Fibroblast of the conjunctiva (primary cell): ENCODE data around the gene NTRK2.

ENCODE experiments used
- DNase-seq: peaks from one replicate; pipeline ENCODE4 v3.0.0-alpha.2; 2010; ENCODE audit warnings: low read depth

Gene NTRK2

DNA sequence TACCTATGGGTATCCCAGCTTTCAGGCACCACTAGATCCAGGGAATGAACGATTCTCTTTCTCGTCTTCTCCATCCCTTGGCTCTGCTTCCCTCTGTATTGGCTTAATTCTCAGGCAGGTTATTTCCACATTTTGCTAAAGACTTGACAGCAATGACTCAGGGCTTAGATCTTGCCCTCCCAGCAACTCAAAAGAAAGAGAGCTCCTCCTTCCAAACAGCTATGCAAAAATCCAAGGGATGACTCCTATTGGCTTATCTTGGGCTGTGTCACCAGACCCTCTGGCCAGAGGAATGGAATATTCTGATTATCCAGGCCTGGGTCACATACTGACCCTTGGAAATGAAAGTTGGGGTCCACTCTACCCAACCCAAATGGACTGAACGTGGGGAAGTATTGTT, 270.2 kb downstream of the NTRK2 start:
- DNase-seq: no peak

DNA sequence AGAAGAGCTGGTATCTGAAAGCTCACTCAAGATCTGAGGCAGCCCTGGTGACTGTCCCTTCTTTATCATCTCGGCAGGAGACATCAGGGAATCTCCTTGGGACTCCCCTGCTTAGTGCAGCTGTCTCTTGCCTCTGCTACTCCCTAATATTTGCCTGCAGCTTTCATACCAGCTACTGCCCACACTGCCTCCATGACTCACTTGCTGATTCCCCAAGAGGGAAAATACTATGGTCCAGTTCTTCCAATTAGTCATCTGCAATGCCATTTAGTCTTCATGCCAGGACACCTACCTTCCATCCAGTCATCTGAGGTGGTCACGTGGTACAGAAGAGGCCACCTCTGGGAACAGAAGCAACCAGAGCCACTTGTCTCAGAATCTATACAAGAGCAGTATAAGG, 270.8 kb downstream of the NTRK2 start:
- DNase-seq: no peak

DNA sequence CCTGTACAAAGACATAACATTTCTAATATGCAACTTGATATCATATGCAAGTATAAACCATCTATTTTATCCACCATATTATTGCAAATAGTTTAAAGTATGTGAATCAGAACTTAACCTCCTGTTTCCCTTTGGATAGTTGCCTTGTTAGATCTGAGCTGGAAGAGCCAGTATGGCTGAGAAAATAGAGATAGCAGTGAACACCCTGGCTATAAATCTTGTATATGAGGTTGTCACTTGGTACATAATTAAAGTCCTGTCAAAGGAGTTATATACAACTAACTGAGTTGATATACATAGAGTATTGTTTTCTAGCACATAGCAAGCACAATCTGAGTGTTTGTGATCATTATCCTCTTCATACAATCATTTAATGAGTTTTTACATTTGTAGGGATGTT, 272.3 kb downstream of the NTRK2 start:
- no peak for DNase-seq

GRCh38 chr9:84943482-84944050, 274.0 kb downstream of the NTRK2 start:
- no peak for DNase-seq

DNA sequence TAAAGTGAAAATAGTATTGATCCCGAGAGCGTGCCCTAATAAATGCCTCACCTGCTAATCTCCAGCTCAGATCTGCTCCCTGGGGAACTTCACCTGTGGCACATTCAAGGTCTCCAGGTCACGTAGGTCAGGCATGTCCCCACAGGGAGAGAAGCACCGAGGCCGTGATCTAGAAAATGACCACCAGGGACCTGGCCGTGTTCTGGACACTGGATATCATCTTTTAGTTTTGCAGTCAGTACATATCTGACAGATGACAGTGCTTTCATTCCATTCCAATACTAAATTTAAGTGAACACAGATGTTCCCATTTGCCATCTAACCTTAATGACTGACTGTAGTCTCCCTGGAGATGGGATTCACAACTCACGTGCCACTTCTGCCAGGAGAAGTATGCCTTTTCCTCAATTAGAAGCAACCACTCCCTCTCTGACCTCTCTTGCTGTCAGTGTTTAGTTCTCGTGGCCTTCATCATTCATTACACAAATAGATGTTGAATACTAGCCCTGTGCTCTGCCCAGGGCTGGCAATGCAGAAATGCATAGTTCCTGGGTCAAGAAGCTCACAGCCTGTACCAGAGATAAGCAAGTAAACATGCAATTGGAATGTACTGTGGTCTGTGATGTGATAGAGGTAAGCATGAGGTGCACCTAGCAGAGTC, 276.5 kb downstream of the NTRK2 start:
- no peak for DNase-seq

GRCh38 chr9:84947412-84947972, 278.0 kb downstream of the NTRK2 start:
- no peak for DNase-seq

DNA sequence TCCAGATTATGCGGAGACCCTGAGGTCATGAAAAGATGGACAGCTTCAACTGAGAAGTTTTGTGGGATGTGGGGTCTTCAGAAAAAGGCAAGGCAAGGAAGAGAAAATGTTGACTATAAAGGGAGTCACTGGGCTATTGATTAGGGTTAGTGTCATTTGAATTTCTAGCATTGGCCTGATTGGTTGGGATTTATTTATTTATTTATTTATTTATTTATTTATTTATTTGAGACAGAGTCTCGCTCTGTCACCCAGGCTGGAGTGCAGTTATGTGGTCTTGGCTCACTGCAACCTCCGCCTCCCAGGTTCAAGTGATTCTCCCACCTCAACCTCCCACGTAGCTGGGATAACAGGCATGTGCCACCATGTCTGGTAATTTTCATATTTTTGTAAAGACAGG, 279.7 kb downstream of the NTRK2 start:
- DNase-seq: no peak

- DNase-seq: no peak
Observed at GRCh38 chr9:84949971-84950370, 280.4 kb downstream of the NTRK2 start.

GRCh38 chr9:84950879-84951811, 281.6 kb downstream of the NTRK2 start:
- no peak for DNase-seq

GRCh38 chr9:84953252-84953773, 283.8 kb downstream of the NTRK2 start:
- no peak for DNase-seq

DNA sequence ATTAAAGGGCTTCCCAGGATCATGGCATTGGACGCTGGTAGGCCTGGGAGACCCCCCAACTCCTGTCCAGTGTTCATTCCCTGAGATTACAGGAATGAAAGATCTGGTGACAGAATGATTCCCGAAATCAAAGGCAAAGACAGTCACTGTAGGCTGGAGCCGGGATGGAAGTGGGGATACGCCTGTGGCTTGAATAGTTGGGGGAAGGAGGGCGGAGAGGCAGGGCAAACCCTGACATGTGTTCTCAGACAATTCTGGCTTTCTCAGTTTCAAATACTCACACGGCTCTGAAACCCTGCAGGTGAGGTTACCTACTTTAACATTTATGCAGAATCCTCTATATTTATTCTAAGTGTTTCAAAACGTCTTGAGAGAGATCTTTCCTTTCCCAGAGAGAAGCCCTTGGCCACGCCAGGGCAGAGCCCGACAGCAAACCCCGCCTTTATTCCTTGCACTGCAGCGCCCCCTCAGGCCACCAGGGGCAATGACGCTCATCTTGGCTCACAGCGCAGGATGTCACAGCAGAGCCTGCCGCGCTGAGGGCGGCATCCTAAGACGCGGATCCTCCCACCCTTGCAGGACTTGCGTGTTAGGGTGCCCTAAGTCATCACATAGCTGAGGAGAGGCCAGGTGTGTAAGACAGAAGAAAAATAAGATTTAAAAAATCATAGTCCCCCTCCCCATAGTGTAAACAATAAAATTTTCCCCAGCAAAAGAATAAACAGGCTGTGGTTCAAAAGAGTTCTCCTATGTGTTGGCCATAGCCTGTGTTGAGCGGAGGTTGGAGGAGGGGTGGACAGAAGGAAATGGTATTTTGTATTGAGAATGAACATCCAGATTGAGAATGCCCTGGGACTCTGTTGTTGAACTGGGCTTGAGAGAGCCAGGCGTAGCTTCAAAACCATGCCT, 284.5 kb downstream of the NTRK2 start:
- DNase-seq: peak; percentile 46

DNA sequence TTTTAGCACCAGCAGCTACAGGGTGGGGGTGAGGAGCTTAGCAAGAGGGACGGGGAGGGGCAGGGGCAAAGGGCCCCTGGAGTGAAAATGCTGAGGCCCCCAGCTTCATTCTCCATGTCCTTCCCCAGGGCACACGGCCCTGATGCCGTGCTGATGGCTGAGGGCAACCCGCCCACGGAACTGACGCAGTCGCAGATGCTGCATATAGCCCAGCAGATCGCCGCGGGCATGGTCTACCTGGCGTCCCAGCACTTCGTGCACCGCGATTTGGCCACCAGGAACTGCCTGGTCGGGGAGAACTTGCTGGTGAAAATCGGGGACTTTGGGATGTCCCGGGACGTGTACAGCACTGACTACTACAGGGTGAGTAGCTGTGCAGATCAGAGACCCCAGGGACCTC, 285.6 kb downstream of the NTRK2 start:
- no peak for DNase-seq

GRCh38 chr9:84955971-84956370, 286.4 kb downstream of the NTRK2 start:
- no peak for DNase-seq

- no peak for DNase-seq
Observed at GRCh38 chr9:84959339-84959738, 289.8 kb downstream of the NTRK2 start.

GRCh38 chr9:84966876-84967830, 297.6 kb downstream of the NTRK2 start:
- no peak for DNase-seq

- no peak for DNase-seq
Observed at GRCh38 chr9:84969084-84969483, 299.6 kb downstream of the NTRK2 start.

DNA sequence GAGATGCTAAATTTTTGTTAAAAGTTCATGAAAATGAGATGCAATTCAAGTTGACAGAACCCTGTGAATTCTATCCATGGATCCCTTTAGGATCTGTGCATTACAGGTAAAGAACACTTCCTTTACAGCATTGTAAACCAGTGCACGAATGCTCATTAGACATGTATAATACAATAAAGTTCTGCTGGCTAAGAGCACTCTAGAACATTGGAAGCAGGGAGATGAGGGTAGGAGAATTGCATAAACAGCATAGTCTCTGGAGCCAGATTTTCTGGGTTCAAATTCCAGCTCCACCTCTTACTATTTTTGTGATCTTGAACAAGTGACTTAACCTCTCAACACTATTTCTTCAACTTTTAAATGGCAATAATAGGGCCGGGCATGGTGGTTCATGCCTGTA, 300.2 kb downstream of the NTRK2 start:
- no peak for DNase-seq

- DNase-seq: no peak
Observed at GRCh38 chr9:84970432-84970831, 300.9 kb downstream of the NTRK2 start.

DNA sequence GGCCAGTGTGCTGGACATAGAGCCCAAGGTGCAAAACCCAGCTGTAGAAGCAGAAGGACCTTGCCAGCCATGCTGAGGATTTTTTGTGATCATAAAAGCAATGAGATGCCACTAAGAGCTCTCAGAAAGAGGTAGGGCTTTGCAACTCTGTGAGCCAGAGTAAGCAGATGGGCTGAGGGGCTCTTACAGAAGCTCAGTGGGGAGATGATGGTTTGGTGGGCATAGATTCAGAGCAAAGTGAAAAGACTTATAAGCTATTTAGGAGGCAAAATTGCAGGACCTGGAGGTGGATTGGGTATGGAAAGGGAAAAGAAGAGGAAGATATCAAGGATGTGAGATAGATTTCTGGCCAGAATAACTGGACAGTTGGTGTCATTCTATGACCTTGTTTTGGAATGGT, 302.0 kb downstream of the NTRK2 start:
- DNase-seq: no peak

- no peak for DNase-seq
Observed at GRCh38 chr9:84974258-84974657, 304.7 kb downstream of the NTRK2 start.
